HG03135 (cell line): Measurements from ENCODE around the gene SESTD1.
A peak's percentile ranks its signal among the peaks of the same experiment; 100 is the strongest.

Experiments
- ATAC-seq: cut with Tn5 transposase; IDR thresholded peaks from one replicate; pipeline ENCODE4 v1.9.1; 2021; ENCODE audit warnings: mild to moderate bottlenecking, moderate library complexity; ENCODE audit not compliant: unreplicated experiment

SESTD1 gene, protein sequence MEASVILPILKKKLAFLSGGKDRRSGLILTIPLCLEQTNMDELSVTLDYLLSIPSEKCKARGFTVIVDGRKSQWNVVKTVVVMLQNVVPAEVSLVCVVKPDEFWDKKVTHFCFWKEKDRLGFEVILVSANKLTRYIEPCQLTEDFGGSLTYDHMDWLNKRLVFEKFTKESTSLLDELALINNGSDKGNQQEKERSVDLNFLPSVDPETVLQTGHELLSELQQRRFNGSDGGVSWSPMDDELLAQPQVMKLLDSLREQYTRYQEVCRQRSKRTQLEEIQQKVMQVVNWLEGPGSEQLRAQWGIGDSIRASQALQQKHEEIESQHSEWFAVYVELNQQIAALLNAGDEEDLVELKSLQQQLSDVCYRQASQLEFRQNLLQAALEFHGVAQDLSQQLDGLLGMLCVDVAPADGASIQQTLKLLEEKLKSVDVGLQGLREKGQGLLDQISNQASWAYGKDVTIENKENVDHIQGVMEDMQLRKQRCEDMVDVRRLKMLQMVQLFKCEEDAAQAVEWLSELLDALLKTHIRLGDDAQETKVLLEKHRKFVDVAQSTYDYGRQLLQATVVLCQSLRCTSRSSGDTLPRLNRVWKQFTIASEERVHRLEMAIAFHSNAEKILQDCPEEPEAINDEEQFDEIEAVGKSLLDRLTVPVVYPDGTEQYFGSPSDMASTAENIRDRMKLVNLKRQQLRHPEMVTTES

DNA sequence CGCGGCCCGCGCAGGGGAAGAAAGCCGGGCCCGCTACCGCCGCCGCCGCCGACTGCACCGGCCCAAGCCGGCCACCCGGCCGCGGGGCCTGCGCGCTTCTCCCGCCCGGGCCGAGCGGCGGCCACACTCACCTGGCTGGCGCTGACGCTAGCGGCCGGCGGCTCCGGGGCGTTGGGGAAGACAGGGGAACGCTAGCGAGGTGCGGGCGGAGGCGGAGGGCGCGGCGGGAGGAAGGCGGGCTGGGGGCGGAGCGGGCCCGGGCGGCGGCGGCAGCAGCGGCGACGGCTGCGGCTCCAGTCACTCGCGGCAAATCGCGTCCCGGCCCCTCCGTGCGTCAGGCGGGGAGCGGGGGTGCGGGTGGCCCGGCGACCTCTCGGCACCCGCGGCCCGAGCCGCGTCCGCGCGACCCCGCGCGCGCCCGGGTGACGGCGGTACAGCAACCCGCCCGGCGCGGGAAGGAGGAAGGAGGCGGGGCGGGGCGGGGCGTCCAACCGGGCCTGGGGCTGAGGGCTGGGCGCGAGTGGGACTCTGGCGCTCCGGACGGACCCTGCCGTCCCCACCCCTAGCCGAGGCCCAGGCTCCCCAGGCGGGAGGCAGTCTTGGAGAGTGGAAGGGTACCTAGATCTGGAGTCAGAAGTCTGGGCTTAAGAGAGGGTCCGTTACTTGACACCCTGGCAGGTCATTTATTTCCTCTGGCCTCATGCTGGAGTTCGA, at the start of gene SESTD1:
TSS of gene SESTD1 (minus strand) at position 465 of the 714 bp plus-strand sequence. CDS start 72,991 bp downstream, outside the sequence.
- peak; percentile 70 for ATAC-seq

DNA sequence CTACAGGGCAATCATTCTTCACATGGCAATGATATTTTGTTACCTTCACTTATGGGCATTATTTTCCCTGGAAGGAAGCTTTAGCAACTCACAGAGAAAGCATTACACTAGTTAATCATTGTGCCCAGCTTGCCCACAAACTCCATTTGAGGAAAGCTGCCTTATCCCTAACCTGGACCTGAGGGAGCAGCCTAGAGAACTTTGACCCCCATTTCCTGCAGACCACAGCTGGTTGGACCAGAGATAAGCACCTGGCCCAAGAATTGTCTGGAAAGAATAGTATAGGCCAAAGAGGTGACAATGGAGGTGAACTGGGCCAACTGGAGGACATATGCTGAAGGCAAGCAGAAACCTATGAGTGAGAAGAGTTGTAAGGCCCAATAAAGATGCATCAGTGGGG, 48.4 kb upstream of the SESTD1 start:
- no peak for ATAC-seq

DNA sequence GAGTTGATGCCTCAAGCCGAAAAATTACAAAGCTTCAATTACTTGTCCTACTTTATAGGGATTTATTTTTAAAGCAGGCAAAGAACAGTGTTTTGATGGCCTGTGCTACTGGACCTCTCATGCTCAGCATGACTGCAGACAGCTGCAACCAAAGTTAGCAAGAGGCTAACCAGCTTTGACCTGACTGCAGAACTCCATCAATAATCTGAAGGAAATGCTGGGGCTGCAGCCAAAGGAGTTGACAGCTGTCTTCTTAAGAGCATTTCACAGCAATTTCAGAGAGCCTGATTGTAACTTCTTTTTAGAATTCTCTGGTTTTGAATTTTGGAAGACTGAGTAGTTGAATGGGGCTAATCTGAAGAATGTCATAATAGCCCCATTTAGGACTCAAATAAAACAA, 46.5 kb upstream of the SESTD1 start:
- ATAC-seq: no peak

DNA sequence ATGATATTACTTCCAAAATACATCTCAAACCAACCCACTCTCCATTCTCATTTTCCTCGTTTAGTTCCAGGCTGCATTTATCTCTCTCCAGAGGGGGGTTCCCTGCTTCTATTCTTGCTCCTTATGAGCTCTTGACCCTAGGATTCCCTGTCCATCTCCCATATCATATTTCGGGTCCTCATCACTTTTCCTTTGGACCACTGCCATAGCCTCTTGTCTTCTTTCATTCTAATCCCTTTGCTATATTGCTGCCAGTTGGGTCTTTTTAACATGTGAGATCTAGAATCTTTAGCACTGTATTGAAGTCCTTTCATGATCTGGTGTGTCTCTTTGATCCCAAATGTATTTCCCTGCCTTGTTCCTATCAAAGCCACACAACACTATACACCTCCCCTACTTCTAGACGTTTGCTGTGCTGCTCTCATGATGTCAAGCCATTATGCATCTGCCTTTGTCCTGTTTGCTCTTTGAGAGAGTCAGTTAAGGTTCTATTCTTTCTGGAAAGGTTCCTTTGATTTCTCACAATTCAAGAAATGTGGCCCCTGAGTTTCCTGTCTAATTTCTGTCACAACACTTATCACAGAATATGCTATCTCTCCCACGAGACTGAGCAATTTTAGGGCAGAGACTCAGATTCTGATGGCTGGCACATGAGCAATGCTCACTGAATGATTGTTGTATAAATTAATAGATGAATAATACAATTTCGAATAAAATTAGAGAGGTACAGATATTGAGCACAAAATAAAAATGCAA, 43.2 kb upstream of the SESTD1 start:
- ATAC-seq: no peak

DNA sequence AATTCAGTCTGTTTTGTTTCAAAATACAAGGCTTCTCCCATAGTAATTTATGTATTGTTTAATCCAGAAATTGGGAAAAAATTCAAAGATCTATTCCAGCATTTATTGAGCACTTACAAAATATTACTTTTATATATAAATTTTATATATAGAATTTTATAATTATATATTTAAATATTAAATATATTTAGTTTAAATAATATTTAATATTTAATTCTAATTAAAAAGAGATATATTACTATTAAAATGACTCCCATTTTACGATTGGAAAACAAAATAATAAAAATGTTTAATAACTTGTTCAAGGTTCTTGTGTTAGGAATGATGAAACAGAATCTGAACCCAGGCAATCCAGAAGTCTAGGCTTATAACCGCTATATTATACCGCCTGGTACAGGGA, 40.5 kb upstream of the SESTD1 start:
- ATAC-seq: no peak

DNA sequence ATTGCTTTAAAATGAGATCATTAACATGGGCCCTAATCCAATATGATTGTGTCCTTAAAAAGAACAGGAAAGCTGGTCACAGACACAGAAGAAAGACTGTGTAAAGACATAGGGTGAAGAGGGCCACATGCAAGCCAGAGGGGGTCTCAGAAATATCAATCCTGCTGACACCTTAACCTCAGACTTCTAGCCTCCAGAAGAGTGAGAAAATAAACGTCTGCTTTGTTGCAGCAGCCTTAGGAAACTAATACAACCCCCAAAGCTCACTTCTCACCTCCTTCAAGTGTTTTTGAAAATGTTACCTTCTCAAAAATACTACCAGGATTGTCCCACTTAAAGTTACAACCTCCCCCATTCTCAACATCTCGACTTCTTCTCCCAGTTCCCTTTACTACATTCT, 39.8 kb upstream of the SESTD1 start:
- ATAC-seq: no peak

DNA sequence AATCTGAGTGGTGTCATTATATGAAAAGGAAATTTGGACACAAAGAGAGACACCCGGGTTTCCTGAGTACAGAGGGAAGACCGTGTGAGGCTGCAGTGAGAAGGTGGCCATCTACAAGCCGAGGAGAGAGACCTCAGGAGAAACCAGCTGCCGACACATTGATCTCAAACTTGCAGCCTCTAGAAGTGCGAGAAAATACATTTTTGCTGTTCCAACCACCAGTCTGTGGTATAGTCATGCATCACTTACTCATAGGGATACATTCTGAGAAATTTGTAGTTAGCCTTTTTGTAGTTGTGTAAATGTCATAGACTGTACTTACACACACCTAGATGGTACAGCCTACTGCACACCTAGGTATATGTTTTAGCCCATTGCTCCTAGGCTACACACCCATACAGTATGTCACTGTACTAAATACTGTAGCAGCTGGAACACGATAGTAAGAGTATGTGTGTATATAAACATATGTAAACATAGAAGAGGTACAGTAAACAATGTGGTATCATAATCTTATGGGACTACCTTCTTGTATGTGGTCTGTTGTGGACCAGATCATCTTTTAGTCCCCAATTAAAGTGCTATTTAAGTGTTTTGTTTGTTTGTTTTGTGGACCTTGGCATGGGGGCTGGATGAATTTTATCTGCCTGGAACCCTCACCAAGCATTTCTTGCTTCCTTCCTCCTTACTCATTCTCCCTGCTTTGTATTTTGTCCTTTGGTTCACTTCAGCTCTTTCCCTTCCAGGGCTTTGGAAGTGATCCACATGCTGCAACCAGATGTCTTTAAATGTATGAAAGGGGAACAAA, 38.3 kb upstream of the SESTD1 start:
- no peak for ATAC-seq

DNA sequence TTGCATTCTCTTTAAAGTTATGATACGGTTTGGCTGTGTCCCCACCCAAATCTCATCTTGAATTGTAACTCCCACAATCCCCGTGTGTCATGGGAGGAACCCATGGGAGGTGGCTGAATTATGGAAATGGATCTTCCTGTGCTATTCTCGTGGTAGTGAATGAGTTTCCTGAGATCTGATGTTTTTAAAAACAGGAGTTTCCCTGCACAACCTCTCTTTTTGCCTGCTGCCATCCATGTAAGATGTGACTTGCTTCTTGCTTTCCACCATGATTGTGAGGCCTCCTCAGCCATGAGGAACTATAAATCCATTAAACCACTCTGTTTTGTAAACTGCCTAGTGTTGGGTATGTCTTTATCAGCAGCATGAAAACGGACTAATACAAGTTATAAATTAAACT, 37.5 kb upstream of the SESTD1 start:
- ATAC-seq: no peak

DNA sequence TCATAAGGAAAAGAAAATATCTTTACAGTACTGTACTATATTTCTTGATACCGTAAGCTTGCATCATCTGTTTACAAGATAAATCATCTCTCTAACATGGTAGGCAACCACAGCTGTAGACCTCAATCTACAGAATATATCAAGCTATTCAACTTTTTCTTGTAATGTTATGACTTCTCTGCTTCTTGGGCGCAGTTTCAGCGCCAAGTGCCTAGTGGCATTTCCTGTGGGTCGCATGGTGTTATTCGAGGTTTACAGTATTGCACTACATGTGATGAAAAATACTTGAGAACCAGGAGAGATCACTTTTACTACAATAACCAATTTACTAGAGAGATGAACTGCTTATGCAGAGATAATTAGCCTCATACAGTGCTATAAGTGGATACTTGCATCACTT, 34.0 kb upstream of the SESTD1 start:
- no peak for ATAC-seq

DNA sequence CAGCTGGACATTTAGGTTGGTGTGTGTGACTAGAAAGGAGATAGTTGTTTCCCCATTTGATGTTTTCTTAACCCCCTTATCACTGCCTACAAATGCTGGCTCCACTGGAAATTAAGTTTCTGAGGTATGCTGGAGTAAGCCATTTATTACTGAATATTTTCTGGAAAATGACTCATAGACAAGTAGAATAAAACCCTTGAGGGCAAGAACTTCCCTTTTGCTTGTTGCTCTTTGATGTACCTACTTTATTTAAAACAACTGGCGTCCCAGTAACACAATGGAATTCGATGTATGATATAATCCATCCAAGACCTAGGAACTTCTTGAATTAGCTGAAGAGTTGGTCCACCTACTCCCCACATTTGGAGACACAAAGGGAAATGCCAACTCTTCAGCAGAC, 33.3 kb upstream of the SESTD1 start:
- ATAC-seq: no peak

DNA sequence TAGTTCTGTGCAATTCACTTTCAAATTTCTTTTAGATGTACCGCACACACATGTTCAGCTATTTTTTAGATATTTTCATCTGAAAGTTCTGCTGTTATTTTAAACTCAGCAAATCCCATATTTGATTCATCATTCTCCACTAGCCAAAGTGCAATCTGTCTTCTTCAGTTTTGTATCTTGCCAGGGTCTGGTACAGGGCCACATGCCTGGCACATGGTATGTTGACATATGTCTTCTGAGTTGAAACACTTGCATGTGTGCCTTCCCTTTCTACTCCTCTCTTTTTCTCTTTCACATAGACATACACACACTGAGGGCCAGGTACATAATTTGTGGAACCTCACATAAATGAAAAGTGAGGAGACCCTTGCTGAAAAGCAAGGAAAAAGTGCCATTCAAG, 25.7 kb upstream of the SESTD1 start:
- ATAC-seq: no peak

DNA sequence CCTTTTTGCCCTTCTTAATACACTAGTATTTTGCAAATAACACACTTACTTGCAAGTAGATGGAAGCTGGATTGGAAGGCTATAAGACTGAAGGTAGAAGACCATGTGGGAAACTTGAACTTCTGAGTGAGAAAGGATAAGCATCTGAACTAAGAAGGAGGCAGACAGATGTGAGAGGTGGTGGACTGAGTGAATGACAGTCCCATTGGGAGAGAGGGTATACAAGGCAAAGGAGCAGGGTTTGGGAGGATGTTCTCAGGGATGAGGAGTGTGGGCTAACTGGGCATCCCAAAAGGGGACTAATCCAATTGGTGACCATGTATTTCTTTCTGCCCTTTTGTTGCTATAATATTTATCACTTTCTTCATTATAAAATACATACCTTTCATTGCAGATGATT, 20.4 kb upstream of the SESTD1 start:
- ATAC-seq: no peak

DNA sequence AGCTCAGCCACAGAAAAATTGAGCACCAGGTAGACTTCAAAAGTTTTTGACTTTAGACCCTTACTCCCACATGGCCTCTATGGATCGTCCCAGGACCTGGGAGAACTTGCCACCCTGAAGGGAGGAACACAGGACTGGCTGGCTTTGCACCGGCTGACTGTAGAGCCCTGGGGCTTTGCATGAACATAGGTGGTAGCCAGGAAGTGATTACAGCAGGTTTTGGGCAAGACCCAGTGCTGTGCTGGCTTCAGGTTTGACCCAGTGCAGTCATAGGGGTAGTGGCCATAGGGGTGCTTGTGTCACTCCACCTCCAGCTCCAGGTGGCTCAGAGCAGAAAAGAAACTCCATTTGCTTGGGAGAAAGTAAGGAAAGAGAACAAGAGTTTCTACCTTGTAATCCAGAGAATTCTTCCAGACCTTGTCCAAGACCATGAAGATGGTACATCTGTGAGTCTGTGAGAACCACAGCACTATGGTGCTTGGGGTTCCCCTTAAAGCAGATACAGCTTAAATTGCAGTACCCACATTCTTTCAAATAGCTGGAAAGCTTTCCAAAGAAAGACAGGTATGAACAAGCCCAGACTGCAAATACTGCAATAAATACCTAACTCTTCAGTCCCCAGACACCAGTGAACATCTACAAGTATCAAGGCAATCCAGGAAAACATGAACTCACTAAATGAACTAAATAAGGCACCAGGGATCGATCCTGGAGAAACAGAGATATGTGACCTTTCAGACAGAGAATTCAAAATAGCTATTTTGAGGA, 13.0 kb upstream of the SESTD1 start:
- no peak for ATAC-seq

DNA sequence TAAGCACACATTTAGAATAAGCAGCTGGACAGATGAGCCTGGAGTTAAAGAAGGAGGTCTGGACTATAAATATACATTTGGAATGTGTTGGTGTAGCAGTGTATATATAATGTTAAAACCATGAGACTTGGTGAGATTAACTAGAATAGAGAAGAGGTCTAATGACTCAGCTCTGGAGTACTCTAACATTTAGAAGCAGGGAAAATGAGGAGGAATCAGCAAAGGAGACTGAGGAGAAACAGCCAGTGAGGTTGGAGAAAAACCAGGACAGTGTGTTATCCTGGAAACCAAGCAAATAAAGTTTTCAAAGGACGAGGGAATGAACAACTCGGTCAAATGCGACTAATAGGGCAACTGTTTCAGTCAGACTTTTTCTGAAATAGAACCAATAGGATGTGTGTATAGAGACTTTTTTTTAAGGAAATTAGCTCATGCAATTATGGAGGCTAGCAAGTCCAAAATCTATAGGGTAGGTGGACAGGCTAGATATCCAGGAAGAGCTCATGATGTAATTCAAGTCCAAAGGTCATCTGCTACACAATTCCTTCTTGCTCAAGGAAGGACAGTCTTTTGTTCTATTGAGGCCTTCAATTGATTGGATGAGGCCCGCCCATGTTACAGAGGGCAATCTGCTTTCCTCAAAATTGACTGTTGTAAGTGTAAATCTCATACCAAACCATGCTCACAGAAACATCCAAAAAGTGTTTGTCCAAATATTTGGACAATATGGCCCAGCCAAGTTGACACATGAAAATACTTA, 10.8 kb upstream of the SESTD1 start:
- no peak for ATAC-seq

DNA sequence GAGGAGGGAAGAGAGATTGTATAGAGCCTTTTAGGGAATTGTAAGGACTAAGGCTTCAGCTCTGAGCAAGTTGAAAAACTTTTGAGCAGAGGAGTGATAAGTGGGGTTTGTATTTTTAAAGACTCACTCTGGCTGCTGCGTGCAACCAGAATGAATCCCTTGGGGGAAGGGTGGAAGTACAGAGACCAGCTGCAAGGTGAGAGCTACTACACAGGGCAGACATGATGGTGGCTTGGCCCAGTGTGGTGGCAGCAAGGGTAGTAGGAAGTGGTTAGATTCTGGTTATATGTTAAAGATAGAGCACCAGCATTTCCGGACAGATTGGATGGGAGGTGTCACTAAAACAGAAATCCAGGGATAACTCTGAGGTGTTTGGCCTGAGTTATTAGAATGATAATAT, 10.1 kb upstream of the SESTD1 start:
- peak; percentile 98 for ATAC-seq

DNA sequence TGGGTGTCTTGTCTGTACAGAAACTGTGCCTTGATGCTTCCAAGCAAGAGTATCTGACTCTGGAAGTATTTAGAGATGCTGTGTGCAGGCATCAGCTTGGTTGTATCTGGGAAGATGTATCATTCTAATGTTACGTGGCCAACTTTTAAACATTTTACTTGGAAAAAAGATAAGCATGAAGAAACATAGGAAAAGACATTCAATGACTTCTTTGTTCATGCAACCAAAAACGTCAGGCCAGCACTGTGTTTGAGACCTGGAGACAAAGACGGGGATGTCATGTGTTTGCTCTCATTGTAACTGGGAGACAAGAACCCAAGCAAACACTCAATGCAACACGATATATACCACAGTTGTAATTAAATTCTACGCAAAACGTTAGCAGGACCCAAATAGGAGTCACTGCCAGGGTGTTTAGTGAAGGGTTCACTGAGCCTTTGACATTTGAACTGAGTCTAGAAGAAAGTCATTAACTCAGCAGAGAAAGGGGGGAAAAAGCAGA, 8.9 kb upstream of the SESTD1 start:
- no peak for ATAC-seq

DNA sequence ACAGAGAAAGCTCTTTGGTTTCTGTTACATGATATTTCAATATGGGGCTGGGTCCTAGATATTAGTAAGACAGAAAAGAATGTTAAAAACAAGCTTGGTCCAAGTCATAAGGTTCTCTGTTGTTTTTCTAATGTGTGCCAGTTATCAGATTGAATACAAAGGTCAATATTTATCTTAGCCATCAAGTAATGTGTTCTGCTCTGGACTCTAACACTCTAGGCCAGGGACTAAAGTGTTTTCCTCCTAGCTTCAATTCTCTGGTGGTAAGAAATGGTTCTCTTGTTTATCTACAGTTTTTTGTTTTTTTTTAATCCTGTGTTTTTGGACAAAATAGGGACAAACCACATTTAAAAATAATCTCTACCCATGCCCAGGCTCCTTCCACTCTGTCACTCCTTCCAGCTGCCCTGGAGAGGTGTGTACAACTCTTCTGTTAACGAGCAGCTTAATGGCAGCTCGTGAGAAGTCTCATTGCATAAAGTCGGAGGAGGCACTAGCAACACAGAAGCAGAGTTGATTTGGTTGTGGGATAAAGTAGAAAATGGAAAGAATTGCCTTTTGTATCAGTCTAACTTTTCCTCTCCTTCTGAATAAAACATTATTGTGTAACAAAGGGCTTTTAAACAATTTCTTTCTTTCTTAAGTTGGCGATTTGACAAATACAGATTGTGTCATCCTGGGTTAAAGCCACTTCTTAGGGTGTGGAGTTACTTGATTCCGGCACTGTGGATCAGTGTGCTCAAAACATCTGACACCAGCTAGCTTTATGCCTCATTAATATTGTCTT, 8.0 kb upstream of the SESTD1 start:
- ATAC-seq: no peak

DNA sequence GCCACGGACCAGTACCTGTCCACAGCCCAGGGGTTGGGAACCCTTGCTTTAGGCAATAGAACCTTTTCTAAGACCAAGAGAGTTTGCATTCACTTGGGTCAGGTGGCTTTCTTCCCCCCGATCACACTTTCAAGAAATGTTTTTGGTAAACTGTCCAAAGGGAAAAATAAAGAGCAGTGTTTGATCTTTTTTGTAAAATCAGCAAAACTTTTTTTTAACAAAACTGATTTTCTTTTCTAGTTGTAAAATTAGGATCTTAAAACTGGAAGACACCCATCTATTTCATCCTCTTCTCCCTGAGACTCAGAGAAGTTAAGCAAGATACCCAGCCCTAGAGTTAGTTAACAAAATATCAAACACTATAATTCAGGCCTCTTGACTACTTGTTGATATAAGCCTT, 6.1 kb upstream of the SESTD1 start:
- no peak for ATAC-seq
